Limb (tissue), 2 donors: Measurements from ENCODE around the gene ZNF784.

Experiments used
- DNase-seq, 2 donors: peaks; one replicate each; pipeline ENCODE4 v3.0.0-alpha.2; 2016; ENCODE audit errors: extremely low spot score in 2 of 2

ZNF784 gene

DNA sequence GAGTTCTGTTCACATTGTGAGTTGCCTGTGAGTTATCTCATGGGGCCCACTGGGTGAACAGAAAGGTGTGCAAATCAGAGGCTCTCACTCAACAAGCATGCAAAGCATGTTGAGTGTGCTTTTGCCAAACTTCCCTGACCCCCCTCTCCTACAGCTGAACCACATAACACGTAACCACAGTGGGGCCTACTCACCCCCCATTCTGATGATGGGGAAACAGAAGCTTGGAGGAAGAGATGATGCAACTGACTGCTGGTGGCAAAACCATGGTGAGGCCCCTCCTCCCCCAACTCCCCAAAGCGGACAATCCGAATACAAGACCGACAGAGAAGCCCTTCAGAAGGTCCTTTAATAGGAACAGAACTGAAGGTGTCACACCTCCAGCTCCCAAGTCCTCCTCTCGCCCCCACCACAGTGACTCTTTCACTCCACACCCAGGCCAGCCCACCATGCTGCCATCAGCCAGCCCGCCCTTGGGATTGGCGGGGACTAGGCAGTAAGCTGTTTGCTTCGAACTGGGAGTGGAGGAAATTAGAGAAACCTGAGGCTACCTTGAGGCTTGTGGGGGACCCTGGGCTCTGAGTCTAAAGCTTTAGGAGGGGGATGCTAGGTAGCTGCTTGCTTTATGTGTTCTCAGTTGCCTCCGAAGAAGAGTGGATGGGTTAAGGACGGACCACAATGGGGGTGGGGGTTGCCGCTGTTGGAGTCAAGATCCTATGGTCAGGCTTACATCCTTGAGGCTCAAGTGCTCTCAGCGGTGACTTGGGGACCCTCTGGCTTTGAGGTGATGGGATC is 3.8 kb downstream of the ZNF784 start:
- DNase-seq, result no peak

DNA sequence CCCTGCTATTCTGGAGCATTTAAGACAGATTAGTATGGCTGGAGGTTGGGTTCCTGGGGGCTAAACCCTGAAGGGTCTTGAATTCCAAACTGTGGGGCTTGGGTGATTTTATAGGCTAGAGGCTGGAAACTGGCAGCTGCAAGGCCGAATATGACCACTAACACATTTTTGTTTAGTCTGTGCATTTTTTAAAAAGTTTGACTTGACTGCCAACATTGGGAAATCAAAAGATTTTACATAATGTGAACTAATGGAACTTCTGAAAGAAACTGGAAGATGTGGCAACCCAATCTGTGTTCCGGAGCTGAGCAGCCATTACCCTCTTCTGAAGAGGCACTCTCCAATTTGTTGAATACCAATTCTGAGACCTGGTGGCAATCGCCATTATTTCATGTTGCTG is 5.1 kb downstream of the ZNF784 start:
- no peak for DNase-seq

DNA sequence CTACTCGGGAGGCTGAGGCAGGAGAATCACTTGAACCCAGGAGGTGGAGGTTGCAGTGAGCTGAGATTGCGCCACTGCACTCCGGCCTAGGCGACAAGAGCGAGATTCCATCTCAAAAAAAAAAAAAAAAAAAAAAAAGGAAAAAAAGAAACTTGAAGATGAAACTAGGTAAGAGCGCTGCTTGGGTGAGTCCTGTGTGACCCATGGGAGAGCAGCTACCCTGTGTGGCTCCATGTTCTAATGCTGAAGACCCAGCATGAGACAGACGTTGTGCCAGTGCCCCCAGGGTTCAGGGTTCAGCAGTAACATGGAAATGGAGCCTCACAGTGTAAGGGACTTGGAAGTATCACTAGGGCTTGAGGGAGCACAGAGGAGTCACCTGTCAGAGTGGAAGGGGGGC is 5.9 kb downstream of the ZNF784 start:
- DNase-seq, result no peak

DNA sequence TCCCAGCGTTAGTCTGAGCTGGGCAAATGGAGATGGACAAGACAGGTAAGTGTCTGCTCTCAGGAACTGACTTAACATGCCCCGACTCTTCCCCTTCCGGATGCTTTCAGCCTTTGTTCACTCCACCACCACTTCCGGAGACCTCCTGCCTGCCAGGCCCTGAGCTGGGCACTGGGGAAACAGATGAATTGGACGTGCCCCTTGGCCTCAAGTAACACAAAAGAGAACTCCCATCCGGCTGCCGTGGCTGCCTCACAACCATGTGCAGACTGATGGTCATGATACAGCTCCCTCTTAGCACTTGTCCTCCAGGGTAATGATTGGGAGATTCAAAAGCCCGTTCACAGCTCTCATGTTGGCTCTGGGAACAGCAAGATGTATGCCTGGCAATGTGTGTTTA is 6.9 kb downstream of the ZNF784 start:
- DNase-seq, result no peak

DNA sequence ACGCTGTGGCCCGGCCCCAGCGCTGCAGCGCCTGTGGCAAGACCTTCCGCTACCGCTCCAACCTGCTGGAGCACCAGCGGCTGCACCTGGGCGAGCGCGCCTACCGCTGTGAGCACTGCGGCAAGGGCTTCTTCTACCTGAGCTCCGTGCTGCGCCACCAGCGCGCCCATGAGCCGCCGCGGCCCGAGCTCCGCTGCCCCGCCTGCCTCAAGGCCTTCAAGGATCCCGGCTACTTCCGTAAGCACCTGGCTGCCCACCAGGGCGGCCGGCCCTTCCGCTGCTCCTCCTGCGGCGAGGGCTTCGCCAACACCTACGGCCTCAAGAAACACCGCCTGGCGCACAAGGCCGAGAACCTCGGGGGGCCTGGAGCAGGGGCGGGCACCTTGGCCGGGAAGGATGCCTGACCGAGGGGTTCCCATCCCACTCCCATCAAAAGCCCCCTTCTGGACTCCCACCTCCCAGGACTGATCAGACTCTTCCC is 7.9 kb downstream of the ZNF784 start:
- no peak for DNase-seq

GRCh38 chr19:55615543-55616394 is 8.6 kb downstream of the ZNF784 start:
- DNase-seq, result no peak

DNA sequence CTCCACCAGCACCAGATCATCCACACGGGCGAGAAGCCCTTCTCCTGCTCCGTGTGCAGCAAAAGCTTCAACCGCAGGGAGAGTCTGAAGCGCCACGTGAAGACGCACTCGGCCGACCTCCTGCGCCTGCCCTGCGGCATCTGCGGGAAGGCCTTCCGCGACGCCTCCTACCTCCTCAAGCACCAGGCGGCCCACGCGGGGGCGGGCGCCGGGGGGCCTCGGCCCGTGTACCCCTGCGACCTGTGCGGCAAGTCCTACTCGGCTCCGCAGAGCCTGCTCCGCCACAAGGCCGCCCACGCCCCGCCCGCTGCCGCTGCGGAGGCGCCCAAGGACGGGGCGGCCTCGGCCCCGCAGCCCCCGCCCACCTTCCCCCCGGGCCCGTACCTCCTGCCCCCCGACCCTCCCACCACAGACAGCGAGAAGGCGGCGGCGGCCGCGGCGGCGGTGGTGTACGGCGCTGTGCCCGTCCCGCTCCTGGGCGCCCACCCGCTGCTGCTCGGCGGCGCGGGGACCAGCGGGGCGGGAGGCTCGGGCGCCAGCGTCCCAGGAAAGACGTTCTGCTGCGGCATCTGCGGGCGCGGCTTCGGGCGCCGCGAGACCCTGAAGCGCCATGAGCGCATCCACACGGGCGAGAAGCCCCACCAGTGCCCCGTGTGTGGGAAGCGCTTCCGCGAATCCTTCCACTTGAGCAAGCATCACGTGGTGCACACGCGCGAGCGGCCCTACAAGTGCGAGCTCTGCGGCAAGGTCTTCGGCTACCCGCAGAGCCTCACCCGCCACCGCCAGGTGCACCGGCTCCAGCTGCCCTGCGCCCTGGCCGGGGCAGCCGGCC is 9.4 kb downstream of the ZNF784 start:
- no peak for DNase-seq

GRCh38 chr19:55613930-55614710 is 10.2 kb downstream of the ZNF784 start:
- DNase-seq, result no peak

- no peak for DNase-seq
These were observed 11.0 kb downstream of the ZNF784 start for GRCh38 chr19:55613396-55613795.

GRCh38 chr19:55611983-55612645 is 12.3 kb downstream of the ZNF784 start:
- DNase-seq, result no peak

DNA sequence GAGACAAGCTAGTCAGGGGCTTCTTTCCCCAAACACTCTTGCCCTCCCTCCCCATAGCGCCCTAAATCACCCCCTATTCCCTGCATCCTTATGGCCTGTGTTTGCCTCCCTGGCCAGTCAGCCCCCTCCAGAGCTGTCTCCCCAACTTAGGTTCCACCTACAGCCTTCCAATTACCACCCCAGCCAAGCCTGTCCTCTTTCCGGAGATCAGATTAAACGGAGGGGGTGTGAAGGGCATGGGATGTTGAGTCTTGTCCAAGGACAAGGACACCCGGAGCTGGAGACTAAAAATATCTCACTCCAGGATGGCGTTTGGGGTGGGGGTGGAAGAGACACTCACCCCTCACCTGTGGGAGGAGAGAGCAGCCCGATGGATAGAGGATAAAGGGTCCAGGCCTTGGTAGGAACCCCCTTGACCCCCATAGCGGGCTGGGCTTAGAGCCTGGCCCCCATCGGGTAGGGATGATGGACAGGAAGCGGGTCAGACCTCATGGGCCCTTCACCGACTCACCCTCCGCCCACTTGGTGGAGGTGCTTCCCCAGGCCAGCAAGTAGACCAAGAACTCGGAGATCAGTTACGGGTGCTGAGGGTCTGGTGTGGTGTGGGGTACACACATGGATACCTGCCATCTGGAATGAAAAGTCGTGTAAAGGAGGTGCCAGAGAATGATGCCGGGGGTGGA is 12.9 kb downstream of the ZNF784 start:
- DNase-seq, result no peak

DNA sequence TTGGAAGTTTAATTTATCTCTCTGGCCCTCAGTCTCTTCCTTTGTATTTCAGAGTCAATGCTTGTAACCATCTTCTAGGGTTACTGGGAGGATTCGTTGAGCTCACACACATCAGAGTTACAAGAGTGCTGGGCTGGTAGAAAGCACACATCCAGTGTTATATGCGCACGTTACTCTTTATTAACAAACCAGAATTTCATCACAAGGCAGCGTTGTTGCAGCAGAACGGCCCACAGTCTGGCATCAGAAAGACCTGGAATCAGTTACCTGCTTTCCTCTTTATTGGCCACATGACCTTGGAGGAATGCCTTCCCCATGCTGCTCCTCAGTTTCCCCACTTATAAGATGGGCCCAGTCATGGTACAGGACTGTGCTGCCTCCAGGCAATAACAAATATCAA is 15.0 kb downstream of the ZNF784 start:
- no peak for DNase-seq

- no peak for DNase-seq
These were observed 17.5 kb downstream of the ZNF784 start for GRCh38 chr19:55606817-55607216.

GRCh38 chr19:55606471-55606787 is 17.9 kb downstream of the ZNF784 start:
- DNase-seq, result no peak

GRCh38 chr19:55605637-55606470 is 18.5 kb downstream of the ZNF784 start, which contains the start of gene ZNF865:
TSS of gene ZNF865 (plus strand) at chr19:55605647. CDS start at chr19:55613619, 7,972 bp downstream.
- DNase-seq, result peak; percentile 79 to 84

GRCh38 chr19:55605207-55605636 is 19.1 kb downstream of the ZNF784 start:
- DNase-seq, result peak; percentile 97 to 99

DNA sequence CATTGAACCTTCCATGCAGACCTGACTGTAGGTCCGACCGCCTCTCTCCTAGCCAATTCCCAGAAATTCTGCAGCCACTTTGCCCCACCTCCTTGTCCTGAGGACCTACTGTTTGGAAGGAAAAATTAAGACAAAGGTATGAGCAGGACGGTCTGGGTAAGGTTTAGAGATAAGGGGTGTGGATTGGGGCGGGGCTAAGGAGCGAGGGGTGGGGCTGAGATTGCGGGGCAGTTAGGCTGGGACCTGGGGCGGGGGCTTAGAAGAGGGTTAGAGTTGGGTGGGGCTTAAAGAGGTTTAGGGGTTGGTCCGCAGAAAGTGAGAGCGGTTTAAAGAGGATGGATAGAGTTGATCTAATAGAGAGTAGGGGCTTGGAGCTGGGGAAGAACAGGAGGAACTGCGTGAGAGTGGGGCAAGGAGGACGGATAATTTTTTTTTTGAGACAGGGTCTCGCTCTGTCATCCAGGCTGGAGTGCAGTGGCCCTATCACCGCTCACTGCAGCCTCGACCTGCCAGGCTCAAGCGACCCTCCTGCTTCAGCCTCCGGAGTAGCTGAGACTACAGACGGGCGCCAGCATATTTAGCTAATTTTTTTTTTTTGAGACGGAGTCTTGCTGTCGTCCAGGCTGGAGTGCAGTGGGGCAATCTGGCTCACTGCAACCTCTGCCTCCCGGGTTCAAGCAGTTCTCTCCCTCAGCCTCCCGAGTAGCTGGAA is 20.6 kb downstream of the ZNF784 start:
- no peak for DNase-seq

- DNase-seq, result no peak
These were observed 21.3 kb downstream of the ZNF784 start for GRCh38 chr19:55603115-55603514.
